OCI-LY1 (cell line): ENCODE measurements around the gene DNM2.

Source experiments
- H2AFZ ChIP-seq: fragments of 200-600 bp; sonication (generic), shearing (Covaris generic); 2 replicates; pipeline ENCODE4 v1.6.0; 2014; ENCODE audit warnings: antibody characterized with exemption, mild to moderate bottlenecking, low read length
- H3F3A ChIP-seq: fragments of 200-600 bp; sonication (generic), shearing (Covaris generic); 2 replicates; pipeline ENCODE4 v1.6.0; 2014; ENCODE audit warnings: mild to moderate bottlenecking, antibody characterized with exemption, low read length, moderate library complexity; ENCODE audit not compliant: insufficient read depth
- H3K27ac ChIP-seq: fragments of 200-600 bp; sonication (generic); 2 replicates; pipeline ENCODE4 v1.5.1; 2014; ENCODE audit warnings: low read length, mixed run types, mild to moderate bottlenecking, low read depth; ENCODE audit not compliant: poor library complexity, severe bottlenecking
- H3K27me3 ChIP-seq: fragments of 200-600 bp; sonication (generic); 2 replicates; pipeline ENCODE4 v1.6.0; 2014; ENCODE audit warnings: antibody characterized with exemption, mild to moderate bottlenecking, low read length, moderate library complexity; ENCODE audit not compliant: insufficient read depth
- H3K36me3 ChIP-seq: fragments of 200-600 bp; sonication (generic); 2 replicates; pipeline ENCODE4 v1.6.1; 2014; ENCODE audit warnings: mild to moderate bottlenecking, antibody characterized with exemption, low read length, moderate library complexity, mixed read lengths; ENCODE audit not compliant: insufficient read depth
- H3K4me1 ChIP-seq: fragments of 200-600 bp; sonication (generic); 2 replicates; pipeline ENCODE4 v1.5.1; 2014; ENCODE audit warnings: mild to moderate bottlenecking, low read length, moderate library complexity; ENCODE audit not compliant: insufficient read depth, severe bottlenecking
- H3K4me2 ChIP-seq: fragments of 200-600 bp; sonication (generic), shearing (Covaris generic); 2 replicates; pipeline ENCODE4 v1.6.1; 2014; ENCODE audit warnings: low read length
- H3K4me3 ChIP-seq: fragments of 200-600 bp; sonication (generic); 2 replicates; pipeline ENCODE4 v1.5.1; 2014; ENCODE audit warnings: low read length, low read depth, mild to moderate bottlenecking, mixed read lengths; ENCODE audit not compliant: poor library complexity, severe bottlenecking
- H3K79me2 ChIP-seq: fragments of 200-600 bp; shearing (Covaris generic); 2 replicates; pipeline ENCODE4 v1.6.1; 2016; ENCODE audit warnings: mixed run types, low read length, mixed read lengths; ENCODE audit not compliant: insufficient read depth
- H3K9ac ChIP-seq: fragments of 200-600 bp; sonication (generic), shearing (Covaris generic); 2 replicates; pipeline ENCODE4 v1.6.1; 2014; ENCODE audit warnings: mild to moderate bottlenecking, low read length, mixed read lengths
- H3K9me2 ChIP-seq: fragments of 200-600 bp; sonication (generic), shearing (Covaris generic); 2 replicates; pipeline ENCODE4 v1.6.1; 2014; ENCODE audit warnings: low read depth, mild to moderate bottlenecking, low read length, mixed read lengths
- H3K9me3 ChIP-seq: fragments of 200-600 bp; shearing (Covaris generic); 2 replicates; pipeline ENCODE4 v1.6.1; 2014; ENCODE audit warnings: low read length, mixed read lengths
- H4K20me1 ChIP-seq: fragments of 200-600 bp; sonication (generic), shearing (Covaris generic); 2 replicates; pipeline ENCODE4 v1.6.0; 2016; ENCODE audit warnings: mild to moderate bottlenecking, low read length; ENCODE audit not compliant: insufficient read depth
- EZH2 ChIP-seq: fragments of 200-600 bp; sonication (generic), shearing (Covaris generic); IDR thresholded peaks from 2 replicates; pipeline ENCODE4 v1.8.0; 2017; ENCODE audit warnings: borderline replicate concordance, mixed run types, mild to moderate bottlenecking, antibody characterized with exemption, low read length, moderate library complexity, mixed read lengths
- TF ChIP-seq, protein P1 (sequence below): fragments of 200-600 bp; sonication (generic), shearing (Covaris generic); IDR thresholded peaks from 2 replicates; pipeline ENCODE4 v1.5.1; 2017; ENCODE audit warnings: mild to moderate bottlenecking, antibody characterized with exemption, low read length, moderate library complexity, mixed read lengths

Gene DNM2

DNA sequence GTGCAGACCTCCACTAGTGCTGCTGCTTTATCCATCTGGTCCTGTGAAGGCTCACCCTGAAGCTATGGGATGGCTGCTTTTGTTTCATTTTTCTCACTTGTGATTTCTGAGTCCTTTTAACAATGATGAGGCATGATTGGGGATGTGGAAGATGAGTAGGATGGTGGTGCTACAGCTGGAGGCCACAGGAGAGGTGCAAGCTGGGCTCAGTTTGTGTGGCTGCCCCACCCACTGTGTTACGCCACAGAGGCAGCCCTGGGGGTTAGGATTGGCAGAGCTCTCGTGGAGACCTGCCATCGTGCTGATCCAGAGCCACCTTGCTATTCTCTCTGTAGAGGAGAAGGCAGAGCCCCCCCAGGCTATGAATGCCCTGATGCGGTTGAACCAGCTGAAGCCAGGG lies 36.2 kb upstream of the DNM2 start:
- H3K79me2 ChIP-seq = no peaks in the 10 kb centered on the region
- no peak overlapping the region for H2AFZ ChIP-seq
- H3K9ac ChIP-seq = no peak overlapping the region
- peaks cover 99% of the 10 kb centered on the region for H3K36me3 ChIP-seq
- H3K4me2 ChIP-seq = no peak overlapping the region
- H3K27ac ChIP-seq = no peak overlapping the region
- no peaks in the 10 kb centered on the region for H3K27me3 ChIP-seq
- no peak for TF ChIP-seq EZH2
- TF ChIP-seq, protein P1, sequence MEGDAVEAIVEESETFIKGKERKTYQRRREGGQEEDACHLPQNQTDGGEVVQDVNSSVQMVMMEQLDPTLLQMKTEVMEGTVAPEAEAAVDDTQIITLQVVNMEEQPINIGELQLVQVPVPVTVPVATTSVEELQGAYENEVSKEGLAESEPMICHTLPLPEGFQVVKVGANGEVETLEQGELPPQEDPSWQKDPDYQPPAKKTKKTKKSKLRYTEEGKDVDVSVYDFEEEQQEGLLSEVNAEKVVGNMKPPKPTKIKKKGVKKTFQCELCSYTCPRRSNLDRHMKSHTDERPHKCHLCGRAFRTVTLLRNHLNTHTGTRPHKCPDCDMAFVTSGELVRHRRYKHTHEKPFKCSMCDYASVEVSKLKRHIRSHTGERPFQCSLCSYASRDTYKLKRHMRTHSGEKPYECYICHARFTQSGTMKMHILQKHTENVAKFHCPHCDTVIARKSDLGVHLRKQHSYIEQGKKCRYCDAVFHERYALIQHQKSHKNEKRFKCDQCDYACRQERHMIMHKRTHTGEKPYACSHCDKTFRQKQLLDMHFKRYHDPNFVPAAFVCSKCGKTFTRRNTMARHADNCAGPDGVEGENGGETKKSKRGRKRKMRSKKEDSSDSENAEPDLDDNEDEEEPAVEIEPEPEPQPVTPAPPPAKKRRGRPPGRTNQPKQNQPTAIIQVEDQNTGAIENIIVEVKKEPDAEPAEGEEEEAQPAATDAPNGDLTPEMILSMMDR = no peak
- H3K4me1 ChIP-seq = no peaks in the 10 kb centered on the region
- H3K9me3 ChIP-seq = no peaks in the 10 kb centered on the region
- no peaks in the 10 kb centered on the region for H3K9me2 ChIP-seq
- H4K20me1 ChIP-seq = no peaks in the 10 kb centered on the region
- H3K4me3 ChIP-seq = no peak overlapping the region
- 0 out of 2 replicates have a peak, but pooled peaks cover 5% of the 10 kb centered on the region for H3F3A ChIP-seq

DNA sequence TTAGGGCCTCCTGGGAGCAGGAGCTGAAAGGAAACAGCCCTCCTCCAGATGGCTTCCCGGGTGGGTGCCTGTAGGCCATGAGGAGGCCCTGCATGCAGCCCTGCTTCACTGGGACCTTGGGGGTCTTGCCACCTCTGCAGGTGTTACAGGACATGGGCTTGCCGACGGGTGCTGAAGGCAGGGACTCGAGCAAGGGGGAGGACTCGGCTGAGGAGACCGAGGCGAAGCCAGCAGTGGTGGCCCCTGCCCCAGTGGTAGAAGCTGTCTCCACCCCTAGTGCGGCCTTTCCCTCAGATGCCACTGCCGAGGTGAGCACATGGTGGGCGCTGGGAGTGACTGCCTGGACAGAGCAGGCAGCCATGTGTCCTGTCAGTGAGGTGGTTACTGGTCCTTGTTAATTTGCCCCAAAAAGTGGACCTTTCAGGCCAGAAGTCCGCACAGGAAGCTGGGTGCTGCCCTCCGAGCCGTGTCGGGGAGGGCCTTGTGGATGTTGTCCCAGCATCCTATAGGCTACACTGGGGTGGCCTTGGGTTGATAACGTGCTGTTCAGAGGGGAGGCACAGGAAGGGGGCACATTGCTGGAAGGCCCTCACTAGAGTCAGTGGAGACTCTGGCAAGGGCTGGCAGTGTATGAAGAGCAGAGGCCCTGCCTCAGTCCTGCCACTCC lies 35.3 kb upstream of the DNM2 start:
- no peak for TF ChIP-seq EZH2
- TF ChIP-seq, protein P1 = no peak
- H3K36me3 ChIP-seq = peaks cover 99% of the 10 kb centered on the region
- no peak overlapping the region for H3K4me3 ChIP-seq
- H3K4me1 ChIP-seq = no peaks in the 10 kb centered on the region
- H3K4me2 ChIP-seq = no peak overlapping the region
- H3K27ac ChIP-seq = no peak overlapping the region
- no peak overlapping the region for H2AFZ ChIP-seq
- 0 out of 2 replicates have a peak, but pooled peaks cover 5% of the 10 kb centered on the region for H3F3A ChIP-seq
- no peaks in the 10 kb centered on the region for H3K79me2 ChIP-seq
- H4K20me1 ChIP-seq = no peaks in the 10 kb centered on the region
- H3K27me3 ChIP-seq = no peaks in the 10 kb centered on the region
- H3K9me2 ChIP-seq = no peaks in the 10 kb centered on the region
- H3K9ac ChIP-seq = no peak overlapping the region
- H3K9me3 ChIP-seq = no peaks in the 10 kb centered on the region

DNA sequence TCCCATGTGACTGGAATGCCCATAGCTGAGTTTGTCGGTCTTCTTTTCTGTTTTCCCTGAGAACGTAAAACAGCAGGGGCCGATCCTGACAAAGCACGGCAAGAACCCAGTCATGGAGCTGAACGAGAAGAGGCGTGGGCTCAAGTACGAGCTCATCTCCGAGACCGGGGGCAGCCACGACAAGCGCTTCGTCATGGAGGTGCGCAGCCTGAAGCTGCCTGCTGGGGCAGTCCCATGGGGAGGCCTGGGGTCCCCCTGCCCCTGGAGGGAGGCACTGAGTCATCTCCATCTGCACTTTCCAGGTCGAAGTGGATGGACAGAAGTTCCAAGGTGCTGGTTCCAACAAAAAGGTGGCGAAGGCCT lies 34.8 kb upstream of the DNM2 start:
- no peaks in the 10 kb centered on the region for H3K4me1 ChIP-seq
- H2AFZ ChIP-seq = no peak overlapping the region
- H3K27ac ChIP-seq = no peak overlapping the region
- no peak overlapping the region for H3K9ac ChIP-seq
- no peak overlapping the region for H3K4me2 ChIP-seq
- 0 out of 2 replicates have a peak, but pooled peaks cover 5% of the 10 kb centered on the region for H3F3A ChIP-seq
- TF ChIP-seq EZH2 = no peak
- TF ChIP-seq, protein P1 = no peak
- no peaks in the 10 kb centered on the region for H3K79me2 ChIP-seq
- H3K4me3 ChIP-seq = no peak overlapping the region
- H4K20me1 ChIP-seq = no peaks in the 10 kb centered on the region
- peaks cover 99% of the 10 kb centered on the region for H3K36me3 ChIP-seq
- no peaks in the 10 kb centered on the region for H3K9me3 ChIP-seq
- no peaks in the 10 kb centered on the region for H3K27me3 ChIP-seq
- no peaks in the 10 kb centered on the region for H3K9me2 ChIP-seq
